Body of pancreas (tissue), 4 donors: Measurements from ENCODE around the gene BAZ2B.

ENCODE experiments used
- CTCF ChIP-seq, 7 experiments: fragments of 450-650 bp in 4 of 7; fragments of 200-600 bp in 3 of 7; sonication (generic) in 3 of 7; IDR thresholded peaks; one replicate each; pipeline ENCODE4 v1.5.1; 2016 to 2019; ENCODE audit warnings: antibody characterized with exemption in 7 of 7
- POLR2A ChIP-seq, 3 donors: fragments of 450-650 bp; IDR thresholded peaks; one replicate each; pipeline ENCODE4 v1.6.1; 2016; ENCODE audit warnings: antibody characterized with exemption in 3 of 3, mild to moderate bottlenecking in 2 of 3

GRCh38 chr2:159571540-159572260, 44.6 kb downstream of the BAZ2B start:
- TF ChIP-seq CTCF (IDR thresholded peaks at IDR 0.05) (no peak), POLR2A (IDR thresholded peaks at IDR 0.05) (no peak)
